Suppressor macrophage treated with lipopolysaccharide for 1 hour (primary cell): Measurements from ENCODE around the gene WWC2.
"Not testable (repeated sequence)": the region's sequence is repeated elsewhere in the genome, so short reads cannot be mapped to it uniquely, and the experiment has no call there.

Experiments
- DNase-seq, 3 donors: peaks; one replicate each; pipeline ENCODE4 v3.0.0-alpha.2; 2020 to 2022

Gene WWC2

DNA sequence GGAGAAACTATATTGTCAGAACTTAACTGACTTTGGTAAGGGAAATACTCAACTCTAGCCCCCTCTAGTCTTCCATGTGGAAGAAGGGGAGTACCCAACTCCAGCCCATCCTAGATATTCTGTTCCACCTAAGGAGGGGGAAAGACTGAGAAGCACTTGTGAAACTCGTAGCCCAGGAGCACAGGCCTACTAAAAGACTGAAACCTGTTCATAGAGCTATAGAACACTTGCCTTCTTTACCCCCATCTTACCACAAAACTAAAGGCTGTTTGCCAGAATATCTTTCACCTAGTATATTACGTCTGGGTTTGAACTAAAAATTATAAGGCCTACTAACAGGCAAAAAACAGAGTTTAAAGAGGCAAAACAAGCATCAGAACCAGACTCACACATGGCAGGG lies 205.5 kb downstream of the WWC2 start:
- DNase-seq = no peak

DNA sequence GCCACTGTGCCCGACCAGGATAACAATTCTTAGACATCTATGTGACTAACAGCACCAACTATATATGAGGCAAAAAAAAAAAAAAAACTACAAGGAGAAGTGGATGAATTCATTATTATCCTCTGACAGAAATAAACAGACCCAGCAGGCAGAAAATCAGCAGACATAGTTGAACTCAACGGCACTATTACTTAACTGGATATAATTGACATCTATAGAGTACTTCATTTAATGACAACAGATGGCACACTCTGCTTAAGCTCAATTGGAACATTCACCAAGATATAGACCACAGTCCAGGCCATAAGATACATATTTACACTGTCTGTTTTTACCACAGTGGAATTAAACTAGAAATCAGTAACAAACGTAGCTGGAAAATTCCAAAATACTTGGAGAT lies 207.8 kb downstream of the WWC2 start:
- no peak for DNase-seq

- DNase-seq = no peak
Measured at GRCh38 chr4:183312841-183313240, 213.8 kb downstream of the WWC2 start.

- DNase-seq = no peak
Measured at GRCh38 chr4:183314336-183314735, 215.3 kb downstream of the WWC2 start.

- DNase-seq = no peak
Measured at GRCh38 chr4:183314806-183315205, 215.7 kb downstream of the WWC2 start.

DNA sequence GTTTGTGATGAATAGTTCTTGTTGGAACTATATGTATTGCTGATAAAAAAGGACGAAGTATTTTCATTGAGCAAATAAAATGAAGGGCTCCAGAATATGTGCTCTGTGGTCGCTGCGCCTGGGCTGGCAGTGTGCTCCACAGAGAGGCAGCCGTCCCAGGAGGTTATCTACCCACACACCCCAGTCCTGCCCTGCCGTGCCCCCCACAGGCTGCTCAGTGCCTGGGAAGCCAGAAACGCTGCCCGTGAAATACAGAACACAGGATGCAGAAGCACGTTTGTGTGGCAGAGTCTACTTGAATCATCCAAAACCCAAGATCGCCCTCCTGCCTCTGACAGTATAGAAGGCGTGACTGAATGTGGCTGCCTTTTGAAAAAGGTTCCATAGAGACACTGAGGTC lies 219.6 kb downstream of the WWC2 start:
- no peak for DNase-seq

DNA sequence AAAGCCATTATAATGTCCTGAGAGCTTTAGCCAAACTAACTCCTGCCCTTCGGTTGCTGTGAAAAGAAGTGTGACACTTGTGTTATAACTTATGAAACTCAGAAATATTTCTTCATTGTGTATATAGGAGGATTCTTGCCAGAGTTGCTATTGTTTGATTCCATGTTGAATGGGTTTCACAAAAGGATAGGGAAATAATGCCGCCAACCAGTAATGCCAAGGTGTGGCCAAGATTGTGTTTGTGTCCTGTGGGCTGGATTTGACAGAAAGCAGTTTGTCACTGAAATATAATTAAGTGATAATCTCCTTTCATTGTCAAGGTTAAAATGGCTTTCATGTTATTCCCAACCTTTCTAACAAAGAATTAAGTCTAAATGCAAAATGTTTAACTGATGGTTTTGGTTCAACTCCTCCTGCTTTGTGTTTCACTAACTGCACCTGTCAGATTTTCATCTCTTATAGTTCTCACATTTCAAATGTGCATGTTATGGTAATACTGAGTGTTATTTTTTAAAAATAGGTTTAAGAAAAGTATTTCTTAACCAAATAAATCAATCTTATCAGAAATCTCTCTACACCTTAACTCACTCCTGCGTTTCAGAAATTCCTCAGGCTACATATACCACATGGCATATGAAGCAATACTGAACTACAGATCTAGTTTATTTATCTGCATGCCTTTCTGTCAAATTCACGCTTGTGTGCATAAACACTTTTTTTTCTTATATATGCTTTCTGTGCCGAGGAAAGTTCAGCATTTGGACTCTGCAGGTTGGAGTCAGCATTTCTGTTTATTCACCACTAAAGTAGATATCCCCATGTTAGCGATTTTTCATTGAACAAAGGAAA lies 221.4 kb downstream of the WWC2 start, which contains the start of gene CLDN22:
Gene CLDN22 (minus strand): TSS at position 66 of the 849 bp plus-strand sequence. CDS start 58 bp downstream, at position 8.
- DNase-seq = no peak

DNA sequence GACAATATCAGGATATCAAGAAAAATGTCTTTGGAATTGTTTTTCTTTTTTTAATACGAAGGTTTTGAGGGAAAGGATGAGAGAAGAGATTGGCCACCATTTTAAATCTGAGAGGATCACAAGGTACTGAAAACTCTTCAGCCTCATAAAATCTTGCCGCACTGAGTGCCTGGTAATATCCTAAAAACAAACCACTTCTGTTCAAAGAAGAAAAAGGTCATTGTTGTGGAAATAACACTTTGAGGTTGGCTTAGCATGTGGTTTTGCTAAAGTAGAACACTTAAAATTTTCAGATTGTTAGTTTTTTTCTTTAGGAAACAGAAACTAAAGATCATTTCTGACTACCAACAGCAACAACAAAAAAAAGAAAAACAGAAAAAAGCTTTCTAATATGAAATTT lies 222.0 kb downstream of the WWC2 start:
- DNase-seq = no peak

- no peak for DNase-seq
Measured at GRCh38 chr4:183321516-183321915, 222.5 kb downstream of the WWC2 start.

GRCh38 chr4:183322326-183322725 lies 223.3 kb downstream of the WWC2 start, which contains the start of gene CLDN24:
Gene CLDN24 (minus strand): TSS chr4:183322426. CDS start chr4:183322426, 0 bp downstream.
- no peak for DNase-seq

DNA sequence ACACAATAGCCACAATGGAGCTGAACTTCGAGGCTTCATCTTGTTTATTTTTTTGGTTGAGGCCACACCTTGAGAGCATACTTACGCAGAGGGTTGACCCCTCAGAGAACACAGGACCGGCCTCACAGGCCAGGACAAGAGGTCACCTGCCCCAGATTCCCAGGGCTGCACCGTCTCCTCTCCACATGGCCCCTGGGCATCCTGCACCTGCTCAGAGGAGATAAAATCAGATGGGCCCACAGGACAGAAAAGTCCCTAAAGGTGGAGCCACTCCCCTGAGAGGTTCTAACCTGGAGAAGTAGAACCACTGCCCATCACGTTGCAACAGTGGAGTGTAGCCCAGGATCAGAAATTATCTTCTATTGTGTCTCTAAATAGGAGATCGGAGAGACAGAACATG lies 224.2 kb downstream of the WWC2 start:
- DNase-seq = no peak

DNA sequence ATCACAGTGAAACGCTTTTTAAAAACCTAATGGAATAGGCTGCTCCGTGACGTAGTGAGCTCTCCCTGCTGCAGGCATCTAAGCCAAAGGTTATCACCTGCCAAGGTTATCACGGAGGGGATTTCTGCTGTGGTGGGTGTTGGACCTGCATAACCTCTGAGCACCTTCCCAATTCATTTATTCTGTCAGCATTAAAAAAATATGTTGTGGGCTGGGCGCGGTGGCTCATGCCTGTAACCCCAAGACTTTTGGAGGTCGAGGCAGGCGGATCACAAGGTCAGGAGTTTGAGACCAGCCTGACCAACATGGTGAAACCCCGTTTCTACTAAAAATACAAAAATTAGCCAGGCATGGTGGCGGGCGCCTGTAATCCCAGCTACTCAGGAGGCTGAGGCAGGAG lies 225.0 kb downstream of the WWC2 start:
- not testable (repeated sequence) for DNase-seq

- DNase-seq = no peak
Measured at GRCh38 chr4:183324619-183325018, 225.6 kb downstream of the WWC2 start.

DNA sequence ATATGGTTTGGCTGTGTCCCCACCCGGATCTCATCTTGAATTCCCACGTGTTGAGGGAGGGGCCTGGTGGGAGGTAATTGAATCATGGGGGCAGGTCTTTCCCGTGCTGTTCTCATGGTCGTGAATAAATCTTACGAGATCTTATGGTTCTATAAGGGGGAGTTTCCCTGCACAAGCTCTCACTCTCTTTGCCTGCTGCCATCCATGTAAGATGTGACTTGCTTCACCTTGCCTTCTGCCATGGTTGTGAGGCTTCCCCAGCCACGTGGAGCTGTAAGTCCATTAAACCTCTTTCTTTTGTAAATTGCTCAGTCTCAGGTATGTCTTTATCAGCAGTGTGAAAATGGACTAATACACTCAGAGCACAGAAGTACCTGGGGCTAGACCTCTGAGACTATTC lies 227.3 kb downstream of the WWC2 start:
- DNase-seq = not testable (repeated sequence)

- peak in 2 of 3 donors; percentile 16 to 21 for DNase-seq
Measured at GRCh38 chr4:183326853-183327252, 227.8 kb downstream of the WWC2 start.

- no peak for DNase-seq
Measured at GRCh38 chr4:183327827-183328226, 228.8 kb downstream of the WWC2 start.

DNA sequence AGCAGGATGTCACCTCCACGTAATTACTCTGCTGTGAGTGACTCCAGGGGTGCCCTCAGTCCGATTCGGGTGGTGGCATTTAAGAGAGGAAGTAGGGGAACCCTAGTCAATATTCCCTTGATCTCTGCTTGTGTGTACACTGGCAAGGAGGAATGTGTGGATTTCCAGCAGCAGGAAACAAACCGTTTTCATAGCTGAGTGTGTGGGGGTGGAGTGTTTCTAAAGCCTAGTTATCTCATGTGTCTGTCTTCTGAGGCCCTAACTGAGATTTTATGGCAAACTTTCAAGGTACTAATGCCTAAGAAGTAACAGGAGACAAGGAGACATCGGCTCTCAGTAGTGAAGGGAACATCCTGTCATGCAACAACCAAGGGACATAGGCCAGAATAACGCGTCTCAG lies 229.8 kb downstream of the WWC2 start:
- DNase-seq = no peak

- DNase-seq = no peak
Measured at GRCh38 chr4:183329244-183329643, 230.2 kb downstream of the WWC2 start.

DNA sequence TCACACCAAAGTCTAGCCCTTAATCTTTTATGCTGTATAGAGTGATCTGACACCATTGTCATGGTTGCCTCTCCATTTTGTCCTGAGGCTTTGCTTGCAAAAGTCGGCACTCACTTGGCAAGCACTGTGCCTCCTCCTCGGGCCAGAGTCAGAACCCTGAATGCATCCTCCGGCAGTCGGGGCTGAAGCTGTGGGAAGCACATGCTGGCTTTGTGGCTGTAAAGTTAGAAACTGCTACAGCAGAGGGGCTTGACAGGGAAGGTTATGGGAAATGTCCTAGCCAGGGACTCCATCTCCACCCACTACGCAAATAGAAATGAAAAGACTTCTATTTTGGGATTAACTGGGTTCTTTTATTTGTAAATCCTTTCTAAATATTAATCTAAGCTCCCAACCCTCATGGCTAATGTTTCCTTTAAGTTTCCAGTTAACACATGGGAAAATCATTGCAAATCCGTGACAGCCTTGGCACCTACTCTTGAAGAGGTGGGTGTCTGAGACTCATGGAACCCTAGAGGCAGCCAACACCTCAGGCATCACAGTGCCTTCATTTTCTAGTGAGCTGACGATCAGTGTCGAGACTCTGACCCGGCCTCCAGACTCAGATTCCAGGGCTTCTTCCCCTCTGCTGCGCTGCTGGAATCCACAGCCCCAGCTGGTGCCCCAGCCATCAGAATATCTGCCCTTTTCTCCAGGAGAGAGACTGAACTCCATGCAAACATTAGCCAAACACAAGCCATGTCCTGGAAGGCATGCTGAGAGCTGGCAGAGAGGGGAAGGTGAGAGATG lies 231.1 kb downstream of the WWC2 start:
- no peak for DNase-seq

GRCh38 chr4:183330841-183331240 lies 231.8 kb downstream of the WWC2 start:
- no peak for DNase-seq

DNA sequence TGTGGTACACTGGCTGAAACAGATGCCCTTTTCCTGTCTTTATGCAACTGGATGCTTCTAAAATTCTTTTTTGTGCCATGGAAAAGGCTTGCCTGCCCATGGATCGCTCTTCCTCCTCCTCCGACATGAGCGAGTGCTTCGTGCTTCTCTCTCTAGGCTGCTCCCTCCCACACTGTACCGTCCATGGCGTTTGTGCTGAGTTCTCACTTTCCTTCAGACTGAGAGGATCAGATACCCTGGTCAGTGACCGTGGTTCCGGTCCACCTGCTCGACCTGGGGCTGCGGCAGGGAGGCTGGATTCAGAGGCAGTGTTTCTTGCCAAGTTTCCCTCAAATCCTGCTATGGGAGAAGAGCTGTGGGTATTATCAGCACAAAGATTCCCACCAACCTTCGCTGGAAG lies 233.4 kb downstream of the WWC2 start:
- no peak for DNase-seq

DNA sequence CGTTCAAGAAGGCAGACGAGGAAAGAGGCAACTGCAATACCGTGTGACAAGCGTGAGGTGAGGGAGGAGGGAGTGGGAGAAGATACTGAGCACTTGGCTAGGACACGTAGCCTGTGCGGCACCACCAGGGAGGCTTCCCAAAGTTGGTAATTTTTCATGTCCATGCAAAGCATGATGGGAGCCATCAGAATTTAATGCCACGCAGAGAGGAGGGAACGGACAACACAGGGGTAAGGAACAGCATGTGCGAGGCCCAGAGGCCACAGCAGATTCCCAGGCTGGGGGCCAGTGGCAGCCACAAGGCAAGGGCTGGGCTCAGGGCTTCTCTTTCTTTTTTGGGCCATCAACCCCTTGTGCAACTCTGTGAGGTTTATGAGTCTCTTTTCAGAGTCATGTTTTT lies 234.1 kb downstream of the WWC2 start:
- DNase-seq = no peak

DNA sequence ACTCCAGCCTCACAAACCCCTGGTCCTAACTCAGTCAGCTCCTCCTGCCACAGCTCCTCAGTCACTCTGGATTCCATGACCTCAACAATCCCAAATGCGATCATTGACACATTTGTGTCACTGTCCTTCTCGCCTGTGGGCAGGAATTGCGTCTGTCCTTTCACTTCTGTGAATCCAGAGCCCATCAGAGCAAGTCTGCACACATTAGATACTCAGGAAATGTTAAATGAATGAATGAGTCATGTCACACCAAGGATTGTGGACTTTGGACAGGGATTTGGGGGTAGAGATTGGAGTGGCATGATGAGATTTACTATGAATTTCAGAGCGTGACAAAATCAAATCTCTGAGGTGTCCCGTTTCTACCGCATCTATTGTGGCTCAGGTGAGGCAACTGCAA lies 234.9 kb downstream of the WWC2 start:
- DNase-seq = no peak

- peak; percentile 50 to 88 (median 70) for DNase-seq
Measured at GRCh38 chr4:183335369-183335940, 236.4 kb downstream of the WWC2 start.
